COLO829 (cell line): ENCODE measurements around the gene HMOX1.
"Not testable (repeated sequence)": the region's sequence is repeated elsewhere in the genome, so short reads cannot be mapped to it uniquely, and the experiment has no call there.

ENCODE experiments used
- DNase-seq: peaks from one replicate; pipeline ENCODE4 v3.0.0; 2012; ENCODE audit warnings: low spot score

The HMOX1 gene

GRCh38 chr22:35435201-35435740 lies 54.4 kb downstream of the HMOX1 start:
- DNase-seq, result peak; percentile 42

- no peak for DNase-seq
Measured at GRCh38 chr22:35436421-35436820, 55.5 kb downstream of the HMOX1 start.

GRCh38 chr22:35437049-35437448 lies 56.2 kb downstream of the HMOX1 start:
- DNase-seq, result peak; percentile 35

- not testable (repeated sequence) for DNase-seq
Measured at GRCh38 chr22:35438673-35439364, 57.9 kb downstream of the HMOX1 start.

- no peak for DNase-seq
Measured at GRCh38 chr22:35439365-35439717, 58.4 kb downstream of the HMOX1 start.

- no peak for DNase-seq
Measured at GRCh38 chr22:35440129-35440528, 59.2 kb downstream of the HMOX1 start.

GRCh38 chr22:35441489-35442100 lies 60.7 kb downstream of the HMOX1 start:
- no peak for DNase-seq

GRCh38 chr22:35442471-35442870 lies 61.6 kb downstream of the HMOX1 start:
- no peak for DNase-seq

- no peak for DNase-seq
Measured at GRCh38 chr22:35443338-35443737, 62.4 kb downstream of the HMOX1 start.
